ENCODE measurements around the gene HLA-DRB1.
"Not testable (repeated sequence)": the region's sequence is repeated elsewhere in the genome, so short reads cannot be mapped to it uniquely, and the experiment has no call there.

HLA-DRB1 gene

DNA sequence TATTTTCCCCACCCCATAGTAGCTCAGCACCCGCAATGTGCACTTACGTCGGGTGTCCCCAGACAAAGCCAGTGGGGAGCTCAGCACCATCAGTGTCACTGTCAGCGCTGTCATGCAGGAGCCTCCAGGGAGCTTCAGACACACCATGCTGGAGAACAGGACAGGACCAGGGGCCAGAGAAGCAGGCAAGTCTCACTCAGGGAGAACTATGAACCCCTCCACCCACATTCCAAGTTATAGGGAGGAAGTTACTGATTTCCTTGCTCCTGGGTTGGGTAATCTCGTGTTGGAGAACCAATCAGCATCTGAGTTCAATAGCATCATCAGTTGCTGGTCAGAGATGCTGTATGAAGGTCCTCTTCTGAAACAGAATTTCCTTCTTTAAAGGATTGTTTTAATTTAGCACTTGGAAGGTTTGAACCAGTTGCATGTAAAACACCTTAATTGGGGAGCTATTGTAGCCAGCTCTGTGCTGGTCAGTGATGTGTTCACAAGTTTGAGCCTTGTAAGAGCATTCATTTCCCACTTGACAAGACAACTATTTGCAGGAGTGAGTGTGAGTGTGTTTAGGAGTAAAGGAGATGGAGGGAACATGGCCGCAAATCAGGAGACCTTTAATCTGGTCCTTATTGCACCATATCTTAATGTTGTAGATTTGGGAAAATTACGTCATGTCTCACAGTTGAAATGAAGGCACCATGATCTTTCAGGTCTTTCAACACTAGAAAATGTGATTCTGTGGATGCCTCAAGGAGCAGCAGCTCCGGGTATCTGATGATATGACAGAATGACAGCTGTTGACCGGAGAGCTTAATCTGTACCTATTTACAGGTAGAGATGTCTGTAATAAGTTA lies at the start of gene HLA-DRB1:
TSS of gene HLA-DRB1 (minus strand) at position 253 of the 854 bp plus-strand sequence. CDS start at position 147, 106 bp downstream.
- peak; percentile 20 for DNase-seq (ENCODE audit: low spot score)

- no peak for DNase-seq (ENCODE audit: low spot score)
Measured at GRCh38 chr6:32638532-32639219, 49.0 kb upstream of the HLA-DRB1 start.

- no peak for DNase-seq (ENCODE audit: low spot score)
Measured at GRCh38 chr6:32637883-32638282, 48.2 kb upstream of the HLA-DRB1 start.

DNA sequence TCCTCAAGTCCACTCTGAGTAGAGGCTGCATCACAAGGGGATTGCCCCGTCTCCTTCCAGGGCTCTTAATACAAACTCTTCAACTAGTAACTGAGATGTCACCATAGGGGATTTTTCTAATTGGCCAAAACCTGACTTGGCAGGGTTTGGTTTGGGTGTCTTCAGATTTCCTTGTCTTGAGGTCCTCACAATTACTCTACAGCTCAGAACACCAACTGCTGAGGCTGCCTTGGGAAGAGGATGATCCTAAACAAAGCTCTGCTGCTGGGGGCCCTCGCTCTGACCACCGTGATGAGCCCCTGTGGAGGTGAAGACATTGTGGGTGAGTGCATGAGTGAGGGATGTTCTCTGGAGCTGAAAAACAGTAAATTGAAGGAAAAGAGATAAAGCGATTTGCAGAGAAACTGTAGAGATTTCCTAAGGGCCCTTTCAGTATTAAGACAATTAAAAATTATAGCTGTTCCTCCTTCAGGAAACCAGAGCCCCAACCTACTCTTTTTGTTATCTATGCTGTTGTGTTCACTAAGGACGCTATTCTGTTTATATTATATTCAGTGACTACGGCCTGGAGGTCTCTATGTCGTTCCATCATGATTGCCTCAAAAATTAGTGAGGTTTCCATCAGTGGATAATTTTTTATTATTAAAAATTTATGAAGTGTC lies 47.7 kb upstream of the HLA-DRB1 start, which contains the start of gene HLA-DQA1:
TSS of gene HLA-DQA1 (plus strand) at position 188 of the 662 bp plus-strand sequence. CDS start at position 241, 53 bp downstream.
- DNase-seq (ENCODE audit: low spot score): no peak

DNA sequence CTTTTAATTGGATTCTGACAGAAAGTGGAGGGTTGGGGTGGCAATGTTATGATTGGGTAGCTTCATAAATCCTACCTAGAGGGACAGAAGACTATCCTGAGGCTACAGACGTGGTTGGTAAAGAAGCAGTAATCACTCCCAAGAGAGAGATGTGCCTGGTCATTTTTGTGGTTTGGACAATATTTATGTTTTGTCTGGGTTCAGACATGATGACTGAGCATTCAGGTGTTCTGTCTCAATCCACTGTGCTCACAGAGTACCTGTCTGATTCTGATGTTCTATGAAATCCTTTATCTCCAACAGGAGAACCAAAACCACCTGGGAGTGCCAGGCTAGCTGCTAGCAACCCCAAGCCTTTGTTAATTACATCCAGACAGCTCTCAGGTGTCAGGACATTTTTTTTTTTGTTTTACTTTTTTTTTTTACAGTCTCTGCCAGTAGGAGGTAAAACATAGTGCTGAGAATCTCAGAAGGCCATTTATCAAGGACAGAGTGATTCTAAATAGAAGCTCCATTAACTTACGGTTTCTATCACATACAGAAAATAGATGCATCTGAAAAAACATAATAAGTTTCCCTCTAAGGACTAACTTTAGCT lies 46.0 kb upstream of the HLA-DRB1 start:
- no peak for DNase-seq (ENCODE audit: low spot score)

DNA sequence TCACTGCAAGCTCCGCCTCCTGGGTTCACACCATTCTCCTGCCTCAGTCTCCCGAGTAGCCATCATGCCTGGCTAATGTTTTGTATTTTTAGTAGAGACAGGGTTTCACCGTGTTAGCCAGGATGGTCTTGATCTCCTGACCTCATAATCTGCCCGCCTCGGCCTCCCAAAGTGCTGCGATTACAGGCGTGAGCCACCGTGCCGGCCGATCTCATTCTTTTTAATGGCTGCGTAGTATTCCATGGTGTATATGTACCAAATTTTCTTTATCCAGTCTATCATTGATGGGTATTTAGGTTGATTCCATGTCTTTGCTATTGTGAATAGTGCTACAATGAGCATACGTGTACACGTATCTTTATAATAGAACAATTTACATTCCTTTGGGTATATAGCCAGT lies 40.1 kb upstream of the HLA-DRB1 start:
- DNase-seq (ENCODE audit: low spot score): not testable (repeated sequence)

- DNase-seq (ENCODE audit: low spot score): no peak
Measured at GRCh38 chr6:32627831-32628230, 38.2 kb upstream of the HLA-DRB1 start.

GRCh38 chr6:32627249-32627648 lies 37.6 kb upstream of the HLA-DRB1 start:
- DNase-seq (ENCODE audit: low spot score): no peak

GRCh38 chr6:32625137-32625536 lies 35.5 kb upstream of the HLA-DRB1 start:
- DNase-seq (ENCODE audit: low spot score): no peak

DNA sequence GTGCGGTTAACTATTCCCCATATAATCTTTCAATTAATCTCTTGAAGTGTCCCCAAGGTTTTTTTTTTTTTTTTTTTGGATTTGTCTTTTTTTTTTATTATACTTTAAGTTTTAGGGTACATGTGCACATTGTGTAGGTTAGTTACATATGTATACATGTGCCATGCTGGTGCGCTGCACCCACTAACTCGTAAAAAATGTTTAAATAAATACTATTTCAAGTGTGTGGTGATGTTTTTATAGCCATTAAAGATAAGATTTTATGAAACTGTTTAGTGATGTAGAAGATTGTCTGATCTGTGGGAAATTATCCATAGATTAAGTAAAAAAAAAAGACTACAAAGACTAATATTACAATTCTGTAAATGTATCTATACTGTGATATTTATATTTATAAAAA lies 34.9 kb upstream of the HLA-DRB1 start:
- DNase-seq (ENCODE audit: low spot score): no peak

DNA sequence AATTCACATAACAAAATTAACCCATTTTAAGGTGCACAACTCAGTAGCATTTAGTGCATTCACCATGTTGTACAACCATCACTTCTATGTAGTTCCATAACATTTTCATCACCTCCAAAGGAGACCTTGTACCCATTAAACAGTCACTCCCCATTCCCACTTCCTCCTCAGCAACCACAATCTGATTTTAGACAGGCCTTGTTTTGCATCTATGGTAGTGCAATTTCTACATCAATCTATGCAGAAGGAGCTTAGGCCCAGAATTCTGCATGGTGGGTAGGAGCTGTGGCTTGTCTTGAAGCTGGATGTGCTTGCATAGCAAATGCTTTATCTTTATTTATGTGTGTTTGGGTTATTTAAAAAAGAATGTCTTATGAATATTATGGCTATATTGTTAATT lies 34.0 kb upstream of the HLA-DRB1 start:
- no peak for DNase-seq (ENCODE audit: low spot score)

GRCh38 chr6:32622545-32623401 lies 33.1 kb upstream of the HLA-DRB1 start:
- no peak for DNase-seq (ENCODE audit: low spot score)

DNA sequence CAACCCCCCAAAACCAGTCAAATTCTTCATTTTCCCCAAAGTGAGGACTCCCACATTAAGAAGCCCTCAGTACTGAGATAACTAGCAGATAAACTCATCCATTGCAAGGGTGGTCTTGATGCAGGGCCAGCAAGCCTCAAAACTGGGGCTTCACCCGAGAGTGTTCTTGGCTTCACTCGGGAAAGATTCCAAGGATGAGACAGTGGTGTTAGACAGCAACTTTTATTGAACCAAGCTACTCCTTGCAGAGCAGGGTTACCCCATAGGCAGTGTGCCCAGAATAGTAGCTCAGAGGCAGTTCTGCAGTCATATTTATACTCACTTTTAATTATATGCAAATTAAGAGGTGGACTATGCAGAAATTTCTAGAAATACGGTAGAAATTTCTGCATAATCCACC lies 31.7 kb upstream of the HLA-DRB1 start:
- no peak for DNase-seq (ENCODE audit: low spot score)

GRCh38 chr6:32617751-32618150 lies 28.1 kb upstream of the HLA-DRB1 start:
- DNase-seq (ENCODE audit: low spot score): no peak

GRCh38 chr6:32615885-32616532 lies 26.4 kb upstream of the HLA-DRB1 start:
- no peak for DNase-seq (ENCODE audit: low spot score)

- no peak for DNase-seq (ENCODE audit: low spot score)
Measured at GRCh38 chr6:32614366-32615081, 24.9 kb upstream of the HLA-DRB1 start.

GRCh38 chr6:32613475-32613874 lies 23.8 kb upstream of the HLA-DRB1 start:
- no peak for DNase-seq (ENCODE audit: low spot score)

DNA sequence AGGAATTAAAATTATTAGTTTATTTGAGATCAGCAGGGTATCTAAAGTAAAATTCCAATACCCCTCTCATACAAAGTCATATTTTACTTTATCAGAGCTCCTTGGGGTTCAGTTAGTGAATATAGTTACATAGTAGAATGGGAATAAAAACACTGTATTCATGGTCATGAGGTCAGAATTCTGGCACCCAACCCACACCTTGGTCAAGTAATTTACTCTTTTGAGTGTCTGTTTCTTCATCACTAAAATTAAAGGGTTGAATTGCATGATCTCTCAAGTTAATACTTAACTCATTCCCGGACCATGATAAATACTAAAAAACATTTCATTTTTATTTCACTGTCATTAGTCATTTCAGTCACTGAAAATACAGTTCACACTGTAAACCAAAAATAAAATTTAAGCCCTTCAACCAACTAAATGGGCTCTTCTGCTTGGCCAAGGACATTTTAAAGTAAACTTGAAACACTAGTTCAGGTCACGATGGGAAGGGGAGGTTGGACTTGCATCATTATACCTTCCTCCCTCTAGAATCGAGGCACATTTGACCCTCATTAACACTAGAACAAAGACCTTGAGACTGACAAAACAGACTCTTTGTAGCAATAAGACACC lies 21.1 kb upstream of the HLA-DRB1 start:
- DNase-seq (ENCODE audit: low spot score): no peak

Measured in AG08396 (cell line).